EL (cell line): ENCODE measurements around the gene RHOH.

ENCODE experiments used
- DNase-seq: peaks from one replicate; pipeline ENCODE4 v3.0.0-alpha.2; 2016

RHOH gene

DNA sequence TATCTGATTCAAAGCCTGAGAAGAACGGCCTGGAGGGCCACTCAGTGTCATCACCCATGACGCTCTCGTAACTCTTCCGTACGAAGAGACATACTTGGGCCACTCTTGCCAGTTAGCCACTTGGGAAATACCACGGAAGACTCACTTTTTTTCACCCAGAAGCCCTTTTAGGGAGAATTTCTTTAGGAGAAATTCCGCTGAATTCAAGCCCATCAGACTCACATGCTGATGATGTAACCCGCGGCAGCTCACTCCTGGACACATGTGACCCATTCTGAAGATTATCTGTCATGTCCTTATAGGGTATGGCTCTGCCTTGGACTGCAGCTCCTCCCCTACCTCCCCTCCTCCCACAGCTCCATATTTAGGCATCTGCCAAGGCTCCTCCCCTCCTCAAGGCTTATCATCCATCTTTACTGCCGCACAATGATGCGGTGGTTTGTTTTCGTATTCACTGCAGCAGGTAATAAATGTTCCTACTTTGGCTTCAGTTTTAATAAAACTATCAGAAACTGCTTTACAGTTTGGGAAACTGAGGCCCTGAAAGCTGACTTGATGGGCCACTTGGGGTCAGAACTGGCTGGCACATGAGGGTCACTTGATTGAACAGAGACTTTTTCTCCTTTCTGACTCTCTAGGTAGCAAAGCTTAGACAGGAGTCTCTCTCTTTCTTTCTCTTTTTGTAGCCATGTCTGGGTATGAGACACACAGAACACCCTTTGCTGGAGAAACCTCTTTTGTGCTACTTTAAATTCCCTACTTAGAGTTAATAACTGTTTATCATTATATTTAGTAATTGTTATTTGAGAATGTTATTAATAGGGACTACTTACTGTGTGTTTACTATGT, 42.1 kb downstream of the RHOH start:
- no peak for DNase-seq

DNA sequence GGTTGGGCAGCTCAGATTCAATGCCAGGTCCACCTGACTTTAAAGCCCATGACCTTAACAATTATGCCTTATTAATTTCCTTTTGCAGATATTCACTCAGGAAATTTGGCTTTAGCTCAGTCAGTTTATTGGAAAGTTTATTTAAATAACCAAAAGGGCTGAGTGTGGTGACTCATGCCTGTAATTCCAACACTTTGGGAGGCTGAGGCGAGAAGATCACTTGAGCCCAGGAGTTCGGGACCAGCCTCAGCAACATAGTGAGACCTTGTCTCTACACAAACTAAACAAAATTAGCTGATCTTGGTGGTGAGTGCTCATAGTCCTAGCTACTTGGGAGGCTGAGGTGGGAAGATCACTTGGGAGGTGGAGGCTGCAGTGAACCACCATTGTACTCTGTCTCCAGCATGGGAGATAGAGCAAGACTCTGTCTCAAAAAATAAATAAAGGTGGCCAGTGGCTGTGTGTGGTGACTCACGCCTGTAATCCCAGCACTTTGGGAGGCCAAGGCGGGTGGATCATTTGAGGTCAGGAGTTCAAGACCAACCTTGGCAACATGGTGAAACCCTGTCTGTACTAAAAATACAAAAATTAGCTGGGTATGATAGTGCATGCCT, 43.3 kb downstream of the RHOH start:
- peak; percentile 27 for DNase-seq

DNA sequence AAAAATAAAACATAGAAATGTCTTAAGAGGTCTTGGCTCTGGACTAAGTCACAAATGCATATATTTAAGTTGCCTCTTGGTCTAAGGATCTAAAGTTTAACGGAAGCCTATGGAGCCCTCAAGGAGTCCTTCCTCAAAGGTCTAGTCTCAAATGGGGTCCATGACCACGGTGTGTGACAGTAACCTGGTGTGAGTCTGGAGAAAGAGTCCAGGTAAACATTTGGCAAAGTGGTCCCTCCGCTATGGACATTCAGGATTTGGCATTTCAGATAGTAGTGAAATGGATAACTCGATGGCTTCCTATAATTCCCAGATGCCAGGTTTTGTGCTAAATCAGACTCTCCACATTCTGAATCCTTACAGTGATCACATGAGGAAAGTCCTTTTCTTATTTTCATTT, 44.2 kb downstream of the RHOH start:
- no peak for DNase-seq

DNA sequence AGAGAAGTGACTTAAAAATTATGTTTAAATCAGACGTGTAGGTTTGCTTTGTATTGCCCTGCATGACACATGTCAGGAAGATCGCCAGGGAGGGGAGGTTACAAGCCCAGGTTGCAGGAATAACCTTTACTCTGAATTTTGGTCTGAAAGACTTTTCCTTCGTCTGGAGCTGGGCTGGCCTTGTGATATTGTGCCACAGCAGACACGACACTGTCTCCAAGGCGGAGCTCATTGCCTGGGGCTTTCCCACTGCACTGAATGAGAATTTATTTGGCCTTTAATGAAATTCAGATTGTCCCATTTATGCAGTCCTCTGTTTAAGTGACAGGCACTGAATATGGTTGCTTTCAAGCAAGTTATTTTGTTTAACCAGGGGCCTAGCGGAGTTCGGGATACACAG, 45.1 kb downstream of the RHOH start:
- DNase-seq: no peak

DNA sequence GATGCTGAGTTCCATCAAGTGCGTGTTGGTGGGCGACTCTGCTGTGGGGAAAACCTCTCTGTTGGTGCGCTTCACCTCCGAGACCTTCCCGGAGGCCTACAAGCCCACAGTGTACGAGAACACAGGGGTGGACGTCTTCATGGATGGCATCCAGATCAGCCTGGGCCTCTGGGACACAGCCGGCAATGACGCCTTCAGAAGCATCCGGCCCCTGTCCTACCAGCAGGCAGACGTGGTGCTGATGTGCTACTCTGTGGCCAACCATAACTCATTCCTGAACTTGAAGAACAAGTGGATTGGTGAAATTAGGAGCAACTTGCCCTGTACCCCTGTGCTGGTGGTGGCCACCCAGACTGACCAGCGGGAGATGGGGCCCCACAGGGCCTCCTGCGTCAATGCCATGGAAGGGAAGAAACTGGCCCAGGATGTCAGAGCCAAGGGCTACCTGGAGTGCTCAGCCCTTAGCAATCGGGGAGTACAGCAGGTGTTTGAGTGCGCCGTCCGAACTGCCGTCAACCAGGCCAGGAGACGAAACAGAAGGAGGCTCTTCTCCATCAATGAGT, 46.6 kb downstream of the RHOH start:
- DNase-seq: no peak

DNA sequence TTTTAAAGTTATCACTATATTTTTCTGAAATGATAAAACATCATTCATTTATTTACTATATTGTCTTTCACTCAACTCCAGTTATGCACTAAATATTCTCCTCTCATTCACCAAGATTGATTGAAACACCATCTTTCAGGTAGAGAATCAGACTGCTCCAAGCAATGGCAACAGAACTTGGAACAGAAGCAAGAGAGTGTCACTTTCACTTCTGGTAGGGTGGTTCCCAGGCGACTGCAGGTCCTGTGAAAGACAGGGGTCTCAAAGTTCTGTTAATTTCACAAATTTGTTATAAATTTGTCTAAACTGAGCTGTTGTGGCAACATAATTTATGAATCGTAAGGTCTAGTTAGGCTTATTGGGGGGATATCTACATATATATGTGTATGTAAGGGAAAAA, 47.8 kb downstream of the RHOH start:
- no peak for DNase-seq

DNA sequence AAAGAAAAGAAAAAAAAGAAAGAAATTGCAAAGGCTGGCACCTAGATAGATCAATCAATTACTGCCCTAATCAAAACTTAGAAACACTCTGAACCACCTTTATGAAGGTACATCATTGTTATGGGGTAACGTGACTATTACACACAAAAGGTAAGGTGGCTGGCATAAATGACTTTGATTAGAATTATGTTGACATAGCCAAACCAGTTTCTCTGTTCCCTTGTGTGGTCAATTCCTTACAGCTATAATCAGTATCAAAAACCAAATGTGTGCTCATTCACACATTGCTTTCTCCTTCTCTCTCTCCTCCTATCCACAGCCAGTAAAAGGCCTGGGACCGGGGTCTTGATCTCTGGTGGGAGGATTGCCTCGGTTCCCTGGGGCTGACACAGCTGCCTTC, 48.7 kb downstream of the RHOH start:
- DNase-seq: no peak

DNA sequence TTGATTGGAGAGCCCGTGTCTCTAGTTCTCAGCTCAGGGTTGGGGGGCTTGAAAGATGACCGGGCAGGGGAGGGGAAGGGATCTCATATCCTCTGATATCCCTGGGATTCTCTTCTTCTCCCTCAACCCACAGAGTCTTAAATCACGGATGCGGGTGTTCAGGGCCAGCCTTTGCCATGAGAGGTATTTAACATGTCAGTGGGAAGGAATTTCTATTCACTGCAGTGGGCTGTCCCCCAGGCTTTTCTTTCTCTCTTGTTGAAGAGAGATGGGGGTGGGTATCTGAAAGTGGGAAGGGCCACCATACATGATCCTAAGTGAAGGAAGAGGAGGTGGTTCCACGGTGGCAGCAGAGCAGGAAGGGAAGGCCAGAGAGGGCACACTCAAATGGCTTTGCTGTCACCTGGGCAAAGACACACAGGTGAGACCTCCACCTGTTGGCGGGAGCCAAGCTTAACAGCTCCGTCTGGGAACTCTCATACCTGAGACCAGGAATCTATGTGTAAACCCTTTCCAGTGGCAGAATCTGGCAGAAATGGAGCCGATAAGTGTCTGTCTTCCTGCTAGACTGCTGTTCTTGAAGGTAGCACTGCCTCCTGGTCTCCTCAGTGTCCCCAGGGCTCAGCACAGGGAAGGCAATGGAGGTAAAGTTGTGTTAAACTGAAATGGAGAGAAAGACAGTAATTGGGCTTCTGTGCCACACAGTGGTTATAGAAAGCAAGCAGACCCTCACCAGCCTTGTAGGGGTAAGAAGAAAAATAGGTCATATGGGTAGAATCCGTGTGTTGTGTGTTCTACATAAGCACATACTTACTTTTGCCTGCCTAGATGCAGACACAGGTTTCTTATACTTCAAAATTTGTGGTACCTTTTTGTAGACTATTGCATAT, 49.4 kb downstream of the RHOH start:
- no peak for DNase-seq

DNA sequence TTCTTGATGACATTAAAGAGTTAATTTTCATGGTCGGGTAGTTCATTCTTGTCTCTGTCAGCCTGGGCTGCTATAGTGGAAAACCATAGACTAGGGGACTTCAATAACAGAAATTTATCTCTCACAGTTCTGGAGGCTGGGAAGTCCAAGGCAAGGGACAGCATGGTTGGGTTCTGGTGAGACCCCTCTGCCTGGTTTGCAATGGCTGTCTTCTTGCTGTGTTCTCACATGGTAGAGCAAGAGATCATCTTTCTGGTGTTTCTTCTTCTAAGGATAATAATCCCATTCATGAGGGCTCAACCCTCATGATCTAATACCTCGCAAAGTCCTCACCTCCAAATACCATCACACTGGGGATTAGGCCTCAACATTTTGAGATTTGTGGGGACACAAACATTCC, 50.1 kb downstream of the RHOH start:
- DNase-seq: no peak

DNA sequence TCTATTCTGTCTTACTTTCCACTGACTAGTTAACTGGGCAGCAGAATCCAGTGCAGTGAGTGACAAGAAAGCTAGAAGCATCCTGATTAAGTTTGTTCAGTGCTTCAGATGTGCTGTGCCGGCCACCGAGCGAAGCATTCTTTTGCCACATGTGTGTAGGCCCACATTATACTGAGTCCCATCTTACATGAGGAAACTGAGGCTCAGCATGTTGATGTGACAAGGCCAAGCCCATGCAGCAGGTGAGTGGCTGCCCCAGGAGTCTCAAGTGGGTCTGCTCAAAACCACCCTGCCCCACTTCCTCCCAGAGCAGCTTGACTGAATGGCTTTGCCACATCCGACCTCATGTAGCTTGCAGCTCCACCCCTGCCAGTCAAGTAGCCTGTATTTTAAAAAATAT, 50.5 kb downstream of the RHOH start:
- DNase-seq: no peak

DNA sequence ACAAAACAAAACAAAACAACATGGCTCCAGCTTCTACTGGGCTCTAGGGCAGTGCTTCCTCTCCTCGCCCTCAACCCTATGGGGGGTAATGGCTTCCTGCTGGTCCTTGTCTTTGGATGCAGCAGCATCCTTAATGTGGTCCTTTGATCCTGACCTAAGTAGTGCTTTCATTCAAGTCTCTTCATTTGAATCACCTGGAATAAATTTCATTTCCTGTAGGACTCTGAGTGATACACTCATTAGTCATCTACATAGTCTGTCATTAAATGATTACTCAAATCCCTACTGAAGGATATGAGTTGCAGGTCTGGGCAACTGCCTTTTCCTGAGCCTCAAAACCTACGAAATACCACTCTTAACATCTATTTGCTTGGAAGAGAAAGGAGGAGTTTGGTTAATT, 54.5 kb downstream of the RHOH start:
- DNase-seq: peak; percentile 24

DNA sequence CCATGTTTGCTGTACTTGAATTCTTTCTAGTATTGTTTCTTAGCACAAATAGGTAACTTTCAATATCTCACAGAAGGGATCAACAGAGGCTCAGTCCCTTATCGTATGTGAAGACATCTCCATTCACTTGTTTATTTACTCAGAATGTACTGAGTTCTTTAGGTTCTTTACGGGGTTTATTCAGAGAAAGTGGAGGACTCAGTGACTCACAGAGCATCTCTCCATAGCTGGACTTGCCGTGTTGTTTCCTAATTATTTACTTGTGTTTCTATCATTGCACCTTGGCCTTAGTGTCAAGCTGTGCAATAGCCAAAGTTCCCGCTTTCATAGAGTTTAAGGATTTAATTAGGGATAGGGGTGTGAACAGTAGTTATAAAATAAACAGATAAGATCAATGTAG, 57.1 kb downstream of the RHOH start:
- DNase-seq: no peak

DNA sequence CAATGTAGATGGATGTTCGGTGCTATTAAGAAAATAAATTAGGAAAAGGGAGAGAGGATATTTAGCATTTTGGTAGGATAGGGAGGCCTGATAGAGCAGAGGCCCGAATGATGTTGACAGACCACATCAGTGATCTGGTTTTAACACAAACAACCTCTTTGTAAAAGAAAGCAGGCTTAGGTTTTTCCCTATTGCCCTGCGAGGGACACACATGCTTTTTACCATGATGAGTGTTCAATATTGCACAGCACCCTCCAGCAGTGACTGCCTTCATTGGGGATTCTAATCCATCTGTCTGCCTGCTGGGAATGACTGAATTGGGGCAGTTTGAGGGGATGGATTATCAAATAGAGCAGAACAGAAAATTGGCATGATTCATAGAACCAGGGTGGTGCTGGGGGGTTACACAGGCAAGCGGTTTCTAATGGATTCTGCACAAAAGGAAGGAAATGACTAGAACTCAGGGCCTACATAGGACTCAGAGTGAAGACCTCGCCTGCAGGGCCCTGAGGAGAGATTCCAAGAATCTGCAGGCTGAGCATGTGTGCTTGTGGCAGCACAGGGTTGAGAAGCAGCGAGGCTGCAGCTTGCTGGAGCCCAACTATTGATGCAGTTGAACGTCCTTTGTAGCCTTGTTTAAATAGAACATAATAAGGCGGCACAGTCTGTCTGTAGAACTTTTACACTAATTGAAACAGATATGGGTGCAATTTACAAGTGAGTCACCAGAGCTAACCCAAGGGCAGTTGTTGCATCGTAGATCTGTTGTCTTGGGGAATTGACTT, 58.0 kb downstream of the RHOH start:
- DNase-seq: peak; percentile 71

DNA sequence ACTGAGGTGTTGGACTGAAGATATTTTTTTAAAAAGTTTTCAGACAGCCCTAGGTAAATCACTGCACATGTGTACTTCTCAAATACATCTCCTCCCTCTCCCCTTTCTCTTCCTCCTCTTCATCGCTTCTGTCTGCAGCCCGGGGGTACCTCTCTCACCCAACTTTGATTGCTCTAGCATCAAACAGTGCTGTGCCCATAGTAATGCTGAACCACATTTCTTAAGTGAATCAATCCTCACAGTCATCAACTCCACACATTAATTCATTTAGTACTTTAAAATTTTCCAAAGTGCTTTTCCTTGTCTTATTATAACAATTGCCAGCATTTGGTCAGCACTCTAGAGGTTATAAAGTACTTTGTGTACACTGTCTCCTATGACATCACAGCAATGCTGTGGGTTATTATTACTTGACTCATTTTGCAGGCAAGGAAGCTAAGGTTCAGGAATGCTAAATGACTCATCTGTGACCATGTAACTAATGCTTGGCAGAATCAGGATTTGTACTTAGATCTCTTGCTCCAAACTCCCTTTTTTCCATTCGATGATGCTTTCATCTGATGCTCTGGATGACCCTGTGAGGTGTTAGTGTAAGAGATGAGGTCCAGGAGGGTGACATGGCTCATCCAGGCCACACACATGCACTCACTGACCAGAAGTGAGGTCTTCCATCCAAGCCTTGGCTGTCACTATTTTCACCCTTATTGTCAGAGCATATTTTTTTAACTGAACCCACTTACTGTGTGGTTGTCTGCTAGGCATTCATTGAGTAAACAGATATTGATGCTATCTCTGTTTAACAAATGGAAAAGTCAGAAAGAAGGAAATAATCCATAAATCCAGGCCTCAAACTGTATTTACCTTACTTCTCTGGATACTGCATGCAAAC, 58.8 kb downstream of the RHOH start:
- DNase-seq: peak; percentile 93

DNA sequence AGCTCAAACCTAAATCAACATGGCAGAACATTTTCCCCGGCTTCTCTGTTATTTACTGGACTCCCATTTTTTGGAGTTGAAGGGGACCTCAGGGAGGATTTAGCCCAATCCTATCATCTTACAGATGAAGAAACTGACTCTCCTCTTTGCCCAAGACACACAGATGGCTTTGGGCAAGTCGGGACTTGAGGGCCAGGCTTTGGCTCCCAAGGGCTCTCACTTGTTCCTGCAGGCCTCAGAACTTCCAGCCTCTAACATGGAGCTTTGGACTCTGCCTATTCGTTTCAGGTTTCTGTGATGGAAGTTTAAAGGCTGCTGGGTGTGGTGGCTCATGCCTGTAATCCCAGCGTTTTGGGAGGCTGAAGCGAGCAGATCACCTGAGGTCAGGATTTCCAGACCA, 59.5 kb downstream of the RHOH start:
- no peak for DNase-seq

DNA sequence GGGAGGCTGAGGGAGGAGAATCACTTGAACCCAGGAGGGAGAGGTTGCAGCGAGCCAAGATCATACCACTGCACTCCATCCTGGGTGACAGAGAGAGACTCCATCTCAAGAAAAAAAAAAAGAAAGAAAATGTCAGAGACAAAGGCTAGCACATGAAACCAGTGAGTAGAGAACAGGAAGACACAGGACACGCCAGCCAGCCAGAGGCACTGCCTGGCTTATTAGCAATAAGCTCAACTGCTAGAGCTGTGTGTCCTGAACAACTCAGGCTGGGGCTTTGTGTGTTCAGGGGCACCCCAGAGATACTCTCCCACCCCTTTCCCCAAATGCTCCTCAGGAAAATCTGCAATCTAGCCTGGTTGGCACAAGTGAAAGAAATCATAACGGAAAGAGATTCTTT, 60.0 kb downstream of the RHOH start:
- DNase-seq: no peak

DNA sequence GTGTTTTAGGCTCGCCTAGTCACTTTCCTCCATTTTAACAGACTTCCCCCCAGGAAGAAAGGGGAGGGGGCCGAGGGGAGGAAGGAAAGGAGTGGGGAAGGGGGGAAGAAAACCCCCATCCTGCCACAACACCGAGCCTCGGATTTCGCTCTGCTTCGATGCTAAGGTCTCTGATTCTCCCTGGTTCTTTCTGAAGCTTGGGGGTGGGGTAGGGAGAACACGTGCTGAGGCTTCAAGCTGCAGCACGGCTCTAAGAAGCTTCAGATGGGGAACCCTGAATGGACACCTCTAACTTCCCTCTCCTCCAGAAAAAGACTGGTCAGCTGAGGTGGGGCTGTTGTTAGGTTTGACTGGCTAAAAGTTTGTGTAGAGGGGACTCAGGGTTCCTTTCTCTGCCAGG, 61.8 kb downstream of the RHOH start:
- DNase-seq: no peak

DNA sequence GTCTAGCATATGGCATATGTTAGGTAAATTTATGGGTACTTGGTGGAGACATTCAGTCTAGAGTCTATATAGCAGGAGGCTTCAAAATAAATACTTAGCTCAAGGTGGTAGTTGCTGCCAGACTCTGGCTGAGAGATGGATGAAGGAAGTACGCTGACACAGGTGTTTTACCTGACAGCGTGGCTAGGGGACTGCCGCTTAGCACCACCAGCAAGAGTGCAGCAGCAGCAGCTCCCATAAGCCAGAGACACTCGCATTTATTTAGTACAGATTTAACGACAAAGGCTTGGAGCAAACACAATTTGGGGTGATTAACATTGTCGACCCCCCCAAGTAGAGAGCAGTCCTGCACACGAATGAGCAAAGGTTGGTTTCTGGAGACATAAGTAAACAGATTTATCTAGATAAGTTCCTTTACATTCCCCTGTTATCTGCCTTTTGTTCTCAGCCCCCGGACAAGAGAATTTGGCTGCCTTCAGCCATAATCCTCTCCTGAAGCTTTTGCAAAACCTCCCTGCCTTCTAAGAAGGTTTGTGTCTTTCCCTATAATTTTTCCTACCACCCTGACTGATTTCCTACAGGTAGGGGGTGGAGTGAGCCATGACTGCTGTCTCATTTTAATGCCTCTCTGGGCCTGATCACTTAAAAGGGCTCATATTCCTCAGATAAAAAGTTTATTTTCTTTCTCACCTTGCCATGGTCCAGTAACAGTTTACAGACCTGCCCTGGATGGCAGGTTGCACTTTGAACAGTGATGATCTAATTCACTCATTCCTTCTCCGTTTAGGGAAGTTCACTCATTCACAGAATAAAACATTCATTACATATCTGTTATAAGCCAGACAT, 64.6 kb downstream of the RHOH start:
- no peak for DNase-seq

DNA sequence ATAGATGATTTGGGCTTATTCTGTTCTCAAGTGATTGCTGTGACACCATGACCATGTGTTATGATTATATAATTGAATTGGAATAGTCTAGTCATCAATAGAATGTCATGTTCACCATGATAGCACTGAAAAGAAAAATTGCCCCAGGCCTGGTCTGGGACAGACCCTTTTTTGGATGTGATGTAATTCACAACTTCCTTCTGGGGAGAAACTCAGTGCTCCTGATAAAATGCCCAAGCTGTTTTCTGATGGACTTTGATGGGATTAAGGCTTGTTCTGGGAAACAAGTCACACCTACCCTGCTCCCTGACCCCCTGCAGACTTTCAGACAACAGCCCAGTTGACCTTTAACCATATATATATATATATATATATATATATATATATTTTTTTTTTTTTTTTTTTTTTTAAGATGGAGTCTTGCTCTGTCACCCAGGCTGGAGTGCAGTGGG, 65.3 kb downstream of the RHOH start:
- no peak for DNase-seq

DNA sequence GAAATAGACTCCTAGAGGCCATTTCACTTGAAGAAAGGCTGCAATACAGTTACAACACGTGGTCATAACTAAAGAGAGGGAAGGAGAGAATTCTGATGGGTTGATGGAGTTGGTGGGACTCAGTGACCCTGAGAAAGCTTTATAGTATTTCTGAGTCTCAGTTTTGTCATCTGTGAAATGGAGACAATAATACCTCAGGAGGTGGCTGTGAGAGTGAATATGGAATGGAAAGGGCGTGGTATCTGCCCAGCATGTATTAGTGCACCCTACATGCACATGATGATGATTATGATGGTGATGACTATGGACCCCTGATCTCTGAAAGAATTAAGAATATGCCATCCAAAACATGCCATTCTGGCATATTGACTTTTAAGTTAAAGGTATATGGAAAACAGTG, 66.0 kb downstream of the RHOH start:
- no peak for DNase-seq
